Stimulated activated CD8-positive, alpha-beta memory T cell treated with anti-CD3 and anti-CD28 coated beads, Interleukin-4, amount 100 ng/mL, for 4 hours (primary cell): ENCODE measurements around the gene BRIX1.
"Not testable (repeated sequence)": the region's sequence is repeated elsewhere in the genome, so short reads cannot be mapped to it uniquely, and the experiment has no call there.

Experiments used
- DNase-seq, 2 donors: peaks; one replicate each; pipeline ENCODE4 v3.0.0-alpha.2; 2020; ENCODE audit warnings: low read depth in 2 of 2, low spot score in 1 of 2

BRIX1 gene

DNA sequence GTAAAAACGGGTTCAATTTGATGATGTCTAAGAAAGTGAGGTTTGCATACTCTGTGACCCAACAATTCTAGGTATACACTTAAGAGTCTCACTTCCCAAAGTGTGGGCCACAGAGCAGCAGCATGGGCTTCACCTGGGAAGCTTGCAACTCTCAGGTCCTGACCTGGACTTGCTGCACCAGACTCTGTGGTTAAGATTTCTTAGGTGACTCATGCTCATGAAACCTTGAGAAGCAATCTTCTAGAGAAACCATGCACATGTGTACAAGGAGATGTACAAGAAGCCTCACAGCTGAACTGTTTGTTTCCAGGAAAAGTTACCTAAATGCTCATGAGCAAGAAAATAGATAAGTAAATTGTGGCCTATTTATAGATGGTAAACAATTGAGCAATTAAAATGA is 43.8 kb downstream of the BRIX1 start:
- DNase-seq, result no peak

- no peak for DNase-seq
These were observed 52.0 kb downstream of the BRIX1 start for GRCh38 chr5:34967540-34967939.

- no peak for DNase-seq
These were observed 52.7 kb downstream of the BRIX1 start for GRCh38 chr5:34968258-34968657.

DNA sequence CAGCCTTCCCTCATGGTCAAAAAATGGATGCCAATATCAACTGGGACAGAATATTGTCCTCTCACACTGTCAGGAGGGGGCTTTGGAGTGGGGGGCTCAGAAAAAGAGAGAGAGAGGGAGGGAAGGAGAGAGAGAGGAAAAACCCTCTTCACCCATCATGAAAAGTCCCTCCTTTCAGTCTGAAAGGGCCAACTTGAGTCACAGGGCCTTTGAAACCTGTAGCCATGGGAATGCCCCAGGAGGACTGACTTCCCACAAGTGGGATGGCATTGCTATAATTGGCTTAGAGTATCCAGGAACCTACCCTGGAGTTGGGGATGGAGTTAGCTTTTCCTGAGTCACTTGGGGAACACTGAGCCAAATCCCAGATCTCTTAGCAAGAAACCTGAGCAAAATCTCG is 55.0 kb downstream of the BRIX1 start:
- no peak for DNase-seq

- not testable (repeated sequence) for DNase-seq
These were observed 56.1 kb downstream of the BRIX1 start for GRCh38 chr5:34971655-34972054.
